ENCODE measurements around the gene LRRK1. TPM values are rescaled to one million over a fixed set of nuclear protein-coding genes. Genes with fewer than 3 reads are reported as not detected.

Gene LRRK1
- total and polyA plus RNA-seq, 2 experiments from 2014 or later: 2.6 to 4.5 TPM

DNA sequence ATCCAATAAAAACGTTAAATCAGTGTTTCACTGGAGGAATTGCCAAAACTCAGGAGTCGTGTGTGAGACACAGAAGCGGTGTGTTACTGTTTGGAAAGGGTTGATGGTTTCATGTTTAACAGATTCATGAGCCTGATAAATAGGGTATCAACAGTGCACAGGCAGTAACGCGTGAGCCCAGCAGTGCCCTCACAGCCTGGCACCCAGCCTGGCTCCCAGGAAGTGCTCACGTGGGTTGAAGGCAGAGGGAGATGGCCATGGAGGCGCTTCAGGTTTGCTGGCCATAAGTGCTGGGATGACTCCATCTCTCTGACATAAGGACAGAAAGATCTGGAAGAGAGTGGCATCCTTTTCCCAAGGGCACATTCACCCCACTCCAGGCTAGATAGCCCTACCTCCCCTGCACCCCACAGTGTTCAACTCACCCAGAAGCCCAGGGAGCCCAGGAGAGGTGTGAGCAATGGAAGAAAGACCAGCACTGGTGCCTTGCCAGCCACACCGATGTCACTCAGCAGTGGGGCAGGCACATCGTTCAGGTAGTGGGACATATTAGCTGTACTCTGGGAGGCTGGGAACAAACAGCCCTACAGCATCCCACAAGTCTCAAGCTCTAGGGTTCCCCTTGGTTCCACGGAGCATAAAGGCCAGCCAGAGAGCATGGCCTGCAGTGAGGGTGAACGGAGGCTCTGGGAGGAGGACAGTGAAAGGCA lies 164.3 kb downstream of the LRRK1 start (continued):
- TF ChIP-seq, protein P1, sequence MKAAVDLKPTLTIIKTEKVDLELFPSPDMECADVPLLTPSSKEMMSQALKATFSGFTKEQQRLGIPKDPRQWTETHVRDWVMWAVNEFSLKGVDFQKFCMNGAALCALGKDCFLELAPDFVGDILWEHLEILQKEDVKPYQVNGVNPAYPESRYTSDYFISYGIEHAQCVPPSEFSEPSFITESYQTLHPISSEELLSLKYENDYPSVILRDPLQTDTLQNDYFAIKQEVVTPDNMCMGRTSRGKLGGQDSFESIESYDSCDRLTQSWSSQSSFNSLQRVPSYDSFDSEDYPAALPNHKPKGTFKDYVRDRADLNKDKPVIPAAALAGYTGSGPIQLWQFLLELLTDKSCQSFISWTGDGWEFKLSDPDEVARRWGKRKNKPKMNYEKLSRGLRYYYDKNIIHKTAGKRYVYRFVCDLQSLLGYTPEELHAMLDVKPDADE (IDR thresholded peaks at IDR 0.05): no peak
- no peak for TF ChIP-seq NANOG (IDR thresholded peaks at IDR 0.05; ENCODE audit: borderline replicate concordance)
- no peak for TF ChIP-seq REST (IDR thresholded peaks at IDR 0.05; ENCODE audit: unreplicated experiment)
- no peak for TF ChIP-seq ZNF114 (CRISPR knock-in tag; IDR thresholded peaks at IDR 0.05)
- TF ChIP-seq JUNB (IDR thresholded peaks at IDR 0.05; ENCODE audit: unreplicated experiment): no peak
- no peak for TF ChIP-seq CREB1 (CRISPR knock-in tag; IDR thresholded peaks at IDR 0.05; ENCODE audit: low read depth)
- TF ChIP-seq STAT1 (IDR thresholded peaks at IDR 0.05; ENCODE audit: unreplicated experiment): no peak
- TF ChIP-seq EZH2phosphoT487 (IDR thresholded peaks at IDR 0.05; ENCODE audit: unreplicated experiment): no peak
- TF ChIP-seq POLR2AphosphoS5 (IDR thresholded peaks at IDR 0.05; ENCODE audit: low read depth): no peak

GRCh38 chr15:101084801-101085200 lies 165.6 kb downstream of the LRRK1 start:
- H3K9me3 Mint-ChIP-seq: 0 out of 3 replicates have a peak, but pooled peaks cover under 1% of the 10 kb centered on the region
- no peaks in the 10 kb centered on the region for H3K27me3 ChIP-seq (ENCODE audit: insufficient read depth)

More at GRCh38 chr15:101084801-101085200, 165.6 kb downstream of the LRRK1 start:
- no peaks in the 10 kb centered on the region for H4K20me1 ChIP-seq (replicated peaks; ENCODE audit: insufficient read depth)
- no peaks in the 10 kb centered on the region; the same call in 1 of the 2 replicates for H3K79me2 ChIP-seq (replicated peaks; ENCODE audit: insufficient read depth)
- 0 out of 2 replicates have a peak, but pooled peaks cover under 1% of the 10 kb centered on the region for H3K4me1 ChIP-seq (ENCODE audit: insufficient read depth)
- no peak overlapping the region for H3K27ac Mint-ChIP-seq
- peaks cover 11% of the 10 kb centered on the region; the same call in 1 of the 2 replicates for H3F3A ChIP-seq (replicated peaks; ENCODE audit: low read depth)
- no peak overlapping the region for H2AFZ ChIP-seq
- no peaks in the 10 kb centered on the region for H3K36me3 ChIP-seq (ENCODE audit: insufficient read depth)
- H3K4me3 ChIP-seq: no peak overlapping the region
- no peak for TF ChIP-seq ZNF114 (CRISPR knock-in tag; IDR thresholded peaks at IDR 0.05)
- no peak for TF ChIP-seq NANOG (IDR thresholded peaks at IDR 0.05; ENCODE audit: borderline replicate concordance)
- DNase-seq (ENCODE audit: low spot score) (no peak), ATAC-seq (no peak)
- H3K36me3 Mint-ChIP-seq (ENCODE audit: low read depth): no peaks in the 10 kb centered on the region
- H3K4me1 Mint-ChIP-seq: peaks cover 6% of the 10 kb centered on the region
- H3K27ac ChIP-seq (ENCODE audit: low read depth): no peak overlapping the region
- no peaks in the 10 kb centered on the region; the same call in 1 of the 2 replicates for H3K9me2 ChIP-seq (ENCODE audit: insufficient read depth)
- no peak overlapping the region for H3K4me3 Mint-ChIP-seq
- H3K4me2 ChIP-seq: no peak overlapping the region
- H3K27me3 Mint-ChIP-seq (ENCODE audit: insufficient read depth, low read depth, poor library complexity): peaks cover 7% of the 10 kb centered on the region

Data from GM23338 (cell line).